Mucosa of descending colon (tissue), 3 donors: ENCODE results near the gene RIPOR3. TPM values are rescaled to one million over a fixed set of nuclear protein-coding genes. Genes with fewer than 3 reads are reported as not detected.

Experiments
- ATAC-seq: fragments of 200-7000 bp; cut with Tn5 transposase; one replicate; pipeline ENCODE4 v1.9.1; 2020; ENCODE audit warnings: mild to moderate bottlenecking, moderate library complexity
- DNase-seq, 3 donors: peaks; one replicate each; pipeline ENCODE4 v3.0.0-alpha.2; 2020
- H3K36me3 ChIP-seq: fragments of 200-600 bp; one replicate; pipeline ENCODE4 v1.8.0; 2021; ENCODE audit warnings: low read depth, mild to moderate bottlenecking
- H3K4me1 ChIP-seq: fragments of 200-600 bp; one replicate; pipeline ENCODE4 v1.8.0; 2021; ENCODE audit warnings: low read depth, mild to moderate bottlenecking
- H3K4me3 ChIP-seq: fragments of 200-600 bp; one replicate; pipeline ENCODE4 v1.8.0; 2021; ENCODE audit warnings: mild to moderate bottlenecking
- H3K9me3 ChIP-seq: fragments of 200-600 bp; one replicate; pipeline ENCODE4 v1.8.0; 2021; ENCODE audit warnings: mild to moderate bottlenecking
- CTCF ChIP-seq: fragments of 200-600 bp; IDR thresholded peaks from one replicate; pipeline ENCODE4 v1.8.0; 2022; ENCODE audit warnings: antibody characterized with exemption, mild to moderate bottlenecking
- intact Hi-C, 2 donors: fragments of 100-400 bp; cut with DNase I in 1 of 2; cut with micrococcal nuclease in 1 of 2; formaldehyde crosslinking; loops; one replicate each; pipeline versions ENCODE4 v1.11.0 to v1.11.1; 2022; cut with DNase I, micrococcal nuclease
- total RNA-seq, 3 donors: library from RNA; stranded (reverse); fragmentation: NEBNext Ultra II Directional in 2 of 3; extraction: Animal tissue kit (Norgen Biotek cat#: 25700) in 2 of 3; gene quantifications; one replicate each; pipeline versions ENCODE4 v1.2.1 to v1.2.4, GENCODE V29; 2021 to 2023
- donor health status: DM: no; HTN: no; CAD: no; lungs with moderate emphysema.
- donor health status: DM: no; HTN: no; CAD: no.
- donor health status: DM: no; HTN: yes; CAD: no.

RIPOR3 gene
- total RNA-seq, 3 donors from 2014 or later = 2.2 to 13.4 (median 5.8) TPM

DNA sequence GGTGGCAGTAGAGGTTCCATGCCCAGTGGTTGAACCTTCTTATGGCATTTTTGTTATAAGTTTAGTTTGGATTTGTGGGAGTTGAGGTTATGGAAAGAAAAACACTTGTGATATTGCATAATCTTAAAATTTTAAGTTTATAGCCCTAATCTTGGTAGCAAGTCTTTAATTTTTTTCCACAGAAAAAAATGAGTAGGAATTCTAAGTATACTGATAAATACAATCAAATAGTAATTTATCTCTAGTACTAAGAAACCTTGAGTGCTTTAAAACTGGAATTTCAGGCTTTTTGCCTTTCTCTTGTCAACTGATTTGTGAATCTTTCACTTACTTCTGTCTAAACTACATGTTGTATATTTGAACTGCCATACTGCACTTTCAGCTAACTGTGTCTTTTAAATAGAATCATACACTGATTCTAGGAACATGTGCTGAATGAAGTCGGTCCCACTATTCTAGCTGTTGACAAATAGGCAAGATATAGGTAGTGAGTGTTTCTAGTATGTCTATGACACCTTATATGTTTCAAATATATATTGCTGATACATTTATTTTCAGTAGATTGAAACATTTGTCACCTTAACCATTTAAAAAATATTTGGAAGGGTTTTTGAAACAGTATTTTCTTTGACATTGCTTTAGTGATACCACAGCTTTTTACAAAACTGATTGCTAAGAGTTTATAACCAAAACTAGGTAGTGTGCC lies 42.5 kb upstream of the RIPOR3 start:
- DNase-seq (no peak), ATAC-seq (no peak)
- TF ChIP-seq CTCF = no peak
- intact Hi-C loops = no loop called here
- peaks cover 11% of the 10 kb centered on the region for H3K4me1 ChIP-seq
- H3K4me3 ChIP-seq = no peak overlapping the region
- no peaks in the 10 kb centered on the region for H3K36me3 ChIP-seq
- no peaks in the 10 kb centered on the region for H3K9me3 ChIP-seq

DNA sequence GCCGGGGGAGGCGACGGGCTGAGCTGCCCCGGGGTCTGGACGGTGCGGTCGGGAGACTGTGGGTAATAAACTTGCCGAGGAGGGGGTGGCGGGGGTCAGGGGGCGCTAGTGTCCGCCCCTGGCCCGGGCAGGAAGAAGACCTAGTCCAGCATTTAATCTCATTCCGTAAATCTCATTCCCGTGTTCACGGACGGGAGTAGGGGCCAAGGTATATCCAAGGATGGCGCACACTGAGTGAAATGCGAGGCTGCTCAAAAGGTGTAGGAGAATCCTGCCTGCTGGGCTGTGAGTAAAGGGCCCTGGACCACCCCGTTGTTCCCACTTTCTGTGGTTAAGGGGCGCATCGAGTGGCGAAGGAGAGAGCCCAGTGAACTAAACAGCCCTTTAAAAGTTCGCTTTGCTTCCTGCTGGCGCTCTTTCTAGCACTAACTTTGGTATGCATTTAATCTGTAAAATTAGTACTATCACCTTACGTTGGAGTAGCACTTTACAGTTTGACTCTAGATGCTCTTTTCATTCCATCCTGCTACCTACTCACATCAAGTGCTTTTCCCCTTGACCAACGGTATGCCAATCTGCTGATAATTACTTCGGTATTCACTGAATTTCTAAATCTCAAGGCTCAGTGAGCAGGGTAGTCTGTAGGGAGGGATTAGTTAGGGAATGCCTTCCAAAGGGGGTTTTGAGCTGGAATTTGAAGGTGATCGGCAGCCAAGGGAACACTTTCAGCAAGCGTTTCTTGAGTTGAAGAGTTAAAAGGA lies 40.8 kb upstream of the RIPOR3 start:
- H3K36me3 ChIP-seq = no peaks in the 10 kb centered on the region
- DNase-seq (no peak), ATAC-seq (no peak)
- intact Hi-C loops = no loop called here
- H3K4me3 ChIP-seq = peak overlapping the region; percentile 77
- peaks cover 11% of the 10 kb centered on the region for H3K4me1 ChIP-seq
- no peaks in the 10 kb centered on the region for H3K9me3 ChIP-seq
- TF ChIP-seq CTCF = no peak

GRCh38 chr20:50731055-50731929 lies 40.0 kb upstream of the RIPOR3 start, which contains the start of gene PARD6B:
TSS of gene PARD6B (plus strand) at chr20:50731580. CDS start at chr20:50731787, 207 bp downstream.
- intact Hi-C loops = no loop called here
- ATAC-seq (peak; percentile 90), DNase-seq (peak; percentile 99)
- Histone ChIP-seq H3K4me1 (peaks cover 11% of the 10 kb centered on the region), H3K9me3 (no peaks in the 10 kb centered on the region), H3K4me3 (peak within 1 kb of the TSS; percentile 77), H3K36me3 (no peaks in the 10 kb centered on the region)
- TF ChIP-seq CTCF = no peak

GRCh38 chr20:50730765-50731054 lies 39.4 kb upstream of the RIPOR3 start:
- intact Hi-C loops = no loop called here
- DNase-seq (no peak), ATAC-seq (no peak)
- H3K4me1 ChIP-seq = peaks cover 11% of the 10 kb centered on the region
- H3K4me3 ChIP-seq = peak overlapping the region; percentile 77
- TF ChIP-seq CTCF = no peak
- no peaks in the 10 kb centered on the region for H3K9me3 ChIP-seq
- no peaks in the 10 kb centered on the region for H3K36me3 ChIP-seq

DNA sequence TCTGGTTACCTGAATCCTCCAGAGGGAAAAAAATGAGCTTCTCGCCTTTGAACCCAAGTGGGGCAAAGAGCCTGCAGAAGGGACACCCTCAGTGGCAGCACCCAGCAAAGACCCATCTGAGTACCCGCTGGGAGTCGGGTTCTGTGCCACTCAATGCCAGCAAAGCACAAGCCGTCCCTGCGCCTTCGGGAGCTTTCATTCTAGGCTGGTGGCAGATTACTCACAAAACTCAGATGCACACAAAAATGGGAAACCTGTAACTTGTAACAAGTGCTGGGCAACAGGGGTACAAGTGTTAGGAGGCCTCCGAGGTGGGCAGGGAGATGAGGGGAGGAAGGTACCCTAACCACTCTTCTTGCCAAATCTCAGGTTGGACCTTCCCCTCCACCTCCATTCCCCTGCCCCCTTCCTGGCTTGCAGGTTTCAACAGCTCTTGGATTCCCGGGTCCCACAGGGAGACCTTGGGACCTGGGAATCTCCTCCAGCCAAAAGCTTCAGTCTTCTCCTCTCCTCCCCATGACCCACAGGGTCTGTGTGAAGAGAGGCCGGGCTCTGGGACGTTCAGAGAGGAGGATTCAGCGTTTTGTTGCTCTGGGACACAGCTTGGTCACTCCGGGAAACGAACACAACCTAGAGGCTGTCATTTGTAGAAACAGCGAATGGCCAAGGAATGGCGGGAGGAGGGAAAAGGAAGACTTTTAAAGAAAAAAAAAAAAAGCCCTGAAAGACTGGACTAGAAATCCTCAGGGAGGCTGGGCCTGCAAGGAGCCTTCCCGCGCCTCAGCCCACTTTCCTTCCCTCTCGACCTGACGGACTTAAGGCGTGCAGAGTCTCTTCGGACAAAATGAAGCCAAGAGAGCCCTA lies 38.8 kb upstream of the RIPOR3 start:
- intact Hi-C loops = no loop called here
- peak overlapping the region; percentile 77 for H3K4me3 ChIP-seq

More for the DNA sequence above, 38.8 kb upstream of the RIPOR3 start:
- no peak for TF ChIP-seq CTCF
- H3K9me3 ChIP-seq = no peaks in the 10 kb centered on the region
- DNase-seq = peak in 2 of 3 donors; percentile 41 to 52
- ATAC-seq = no peak
- peaks cover 11% of the 10 kb centered on the region for H3K4me1 ChIP-seq
- H3K36me3 ChIP-seq = no peaks in the 10 kb centered on the region
